Liver (tissue), 9 donors: ENCODE data around the gene EIF4G1. TPM values are rescaled to one million over a fixed set of nuclear protein-coding genes. Genes with fewer than 3 reads are reported as not detected.
A peak's percentile ranks its signal among the peaks of the same experiment; 100 is the strongest.

ENCODE experiments used
- DNase-seq: peaks from one replicate; pipeline ENCODE4 v3.0.0-alpha.2; 2017; ENCODE audit warnings: low spot score
- H3K27ac ChIP-seq, 2 donors: one replicate each; pipeline ENCODE4 v1.7.0; 2013; ENCODE audit warnings: inconsistent platforms in 2 of 2, low read length in 2 of 2, control low read depth in 1 of 2, low read depth in 1 of 2, mild to moderate bottlenecking in 1 of 2
- H3K27me3 ChIP-seq, 4 donors: one replicate each; pipeline versions ENCODE4 v1.6.1 to v1.7.0; 2013; ENCODE audit warnings: low read length in 3 of 4, inconsistent platforms in 1 of 4, mild to moderate bottlenecking in 1 of 4, moderate library complexity in 1 of 4; ENCODE audit not compliant: control insufficient read depth in 4 of 4, insufficient read depth in 4 of 4
- H3K36me3 ChIP-seq, 4 donors: one replicate each; pipeline versions ENCODE4 v1.6.1 to v1.7.0; 2013; ENCODE audit warnings: low read length in 3 of 4, mild to moderate bottlenecking in 3 of 4, low read depth in 1 of 4, moderate library complexity in 1 of 4; ENCODE audit not compliant: control insufficient read depth in 4 of 4, insufficient read depth in 3 of 4
- H3K4me1 ChIP-seq, 4 donors: one replicate each; pipeline versions ENCODE4 v1.6.1 to v1.7.0; 2013; ENCODE audit warnings: low read length in 3 of 4, mild to moderate bottlenecking in 3 of 4, moderate library complexity in 1 of 4; ENCODE audit not compliant: control insufficient read depth in 4 of 4, insufficient read depth in 4 of 4
- H3K4me3 ChIP-seq, 3 donors: one replicate each; pipeline versions ENCODE4 v1.6.1 to v1.7.0; 2013; ENCODE audit warnings: low read length in 3 of 3, control low read depth in 1 of 3, low read depth in 1 of 3, mild to moderate bottlenecking in 1 of 3
- H3K9ac ChIP-seq, 2 donors: one replicate each; pipeline ENCODE4 v1.7.0; 2013; ENCODE audit warnings: low read length in 2 of 2, mild to moderate bottlenecking in 2 of 2, moderate library complexity in 2 of 2, control low read depth in 1 of 2, low read depth in 1 of 2
- H3K9me3 ChIP-seq, 4 donors: one replicate each; pipeline versions ENCODE4 v1.6.1 to v1.7.0; 2013; ENCODE audit warnings: low read length in 3 of 4; ENCODE audit not compliant: control insufficient read depth in 4 of 4
- ATF3 ChIP-seq: IDR thresholded peaks from 2 replicates; pipeline ENCODE4 v1.6.1; 2016; ENCODE audit warnings: antibody characterized with exemption
- EGR1 ChIP-seq, 2 donors: IDR thresholded peaks; 2 replicates each; pipeline ENCODE4 v1.6.1; 2016 to 2018; ENCODE audit warnings: antibody characterized with exemption in 2 of 2, low read depth in 2 of 2
- FOXA1 ChIP-seq: IDR thresholded peaks from 2 replicates; pipeline ENCODE4 v1.6.1; 2016; ENCODE audit warnings: antibody characterized with exemption
- FOXA2 ChIP-seq: IDR thresholded peaks from 2 replicates; pipeline ENCODE4 v1.6.1; 2016; ENCODE audit warnings: antibody characterized with exemption
- GABPA ChIP-seq, 2 donors: IDR thresholded peaks in 1 of 2; conservative IDR thresholded peaks in 1 of 2; 2 replicates each; pipeline ENCODE4 v1.6.1; 2016; ENCODE audit warnings: antibody characterized with exemption in 2 of 2, mild to moderate bottlenecking in 1 of 2, moderate library complexity in 1 of 2
- HNF4A ChIP-seq, 2 donors: conservative IDR thresholded peaks; 2 replicates each; pipeline ENCODE4 v1.6.1; 2016; ENCODE audit warnings: antibody characterized with exemption in 2 of 2, mild to moderate bottlenecking in 2 of 2
- HNF4G ChIP-seq: IDR thresholded peaks from 2 replicates; pipeline ENCODE4 v1.6.1; 2016; ENCODE audit warnings: antibody characterized with exemption
- JUND ChIP-seq, 2 donors: IDR thresholded peaks; 2 replicates each; pipeline ENCODE4 v1.6.1; 2016; ENCODE audit warnings: antibody characterized with exemption in 2 of 2
- NR2F2 ChIP-seq: IDR thresholded peaks from 2 replicates; pipeline ENCODE4 v1.6.1; 2016; ENCODE audit warnings: antibody characterized with exemption
- RAD21 ChIP-seq, 2 donors: IDR thresholded peaks; 2 replicates each; pipeline ENCODE4 v1.6.1; 2016; ENCODE audit warnings: antibody characterized with exemption in 2 of 2, mild to moderate bottlenecking in 2 of 2
- REST ChIP-seq: IDR thresholded peaks from 2 replicates; pipeline ENCODE4 v1.6.1; 2016; ENCODE audit warnings: antibody characterized with exemption, mild to moderate bottlenecking
- RXRA ChIP-seq, 2 donors: IDR thresholded peaks; 2 replicates each; pipeline ENCODE4 v1.6.1; 2017 to 2018; ENCODE audit warnings: antibody characterized with exemption in 2 of 2, mild to moderate bottlenecking in 1 of 2
- SP1 ChIP-seq: IDR thresholded peaks from 2 replicates; pipeline ENCODE4 v1.6.1; 2018; ENCODE audit warnings: antibody characterized with exemption, mild to moderate bottlenecking
- TAF1 ChIP-seq: conservative IDR thresholded peaks from 2 replicates; pipeline ENCODE4 v1.6.1; 2016; ENCODE audit warnings: antibody characterized with exemption, mild to moderate bottlenecking
- YY1 ChIP-seq: IDR thresholded peaks from 2 replicates; pipeline ENCODE4 v1.6.1; 2016; ENCODE audit warnings: antibody characterized with exemption, mild to moderate bottlenecking
- WGBS: extraction: QIAGEN DNeasy Blood & Tissue Kit; methylation state at CpG from one replicate; pipeline ENCODE4 v1.1.7; 2013; 5-methylcytosine and 5-hydroxymethylcytosine counted together
- polyA plus RNA-seq, 2 donors: library from polyadenylated mRNA; stranded (reverse) in 1 of 2; unstranded in 1 of 2; fragments of 200-250 nt in 1 of 2; fragments of >200 nt in 1 of 2; fragmentation: Nextera tagmentation in 1 of 2; extraction: Ambion mirVana in 1 of 2; gene quantifications; one replicate each; pipeline versions ENCODE4 v1.2.1 to v1.2.3, GENCODE V29; 2013 to 2015
- total RNA-seq, 2 donors: library from RNA; depleted of rRNA; stranded (reverse); fragments of >200 nt; gene quantifications; one replicate each; pipeline ENCODE4 v1.2.3, GENCODE V29; 2014
- TF ChIP-seq, protein P1 (sequence below): IDR thresholded peaks from 2 replicates; pipeline ENCODE4 v1.6.1; 2016; ENCODE audit warnings: antibody characterized with exemption
- TF ChIP-seq, protein P2 (sequence below): IDR thresholded peaks from 2 replicates; pipeline ENCODE4 v1.6.1; 2016; ENCODE audit warnings: antibody characterized with exemption
- TF ChIP-seq, protein P3 (sequence below): fragments of 150-350 bp; IDR thresholded peaks from 2 replicates; pipeline ENCODE4 v1.5.1; 2017; ENCODE audit warnings: improper control_type of control experiment, low read depth, low read length; ENCODE audit not compliant: missing input control
- donor health status: healthy.
- donor health status: healthy.
- donor health status: healthy.
- donor health status: healthy.
- donor health status: healthy.

Gene EIF4G1
- total and polyA plus RNA-seq, 4 donors: 140 to 329 (median 207) TPM

DNA sequence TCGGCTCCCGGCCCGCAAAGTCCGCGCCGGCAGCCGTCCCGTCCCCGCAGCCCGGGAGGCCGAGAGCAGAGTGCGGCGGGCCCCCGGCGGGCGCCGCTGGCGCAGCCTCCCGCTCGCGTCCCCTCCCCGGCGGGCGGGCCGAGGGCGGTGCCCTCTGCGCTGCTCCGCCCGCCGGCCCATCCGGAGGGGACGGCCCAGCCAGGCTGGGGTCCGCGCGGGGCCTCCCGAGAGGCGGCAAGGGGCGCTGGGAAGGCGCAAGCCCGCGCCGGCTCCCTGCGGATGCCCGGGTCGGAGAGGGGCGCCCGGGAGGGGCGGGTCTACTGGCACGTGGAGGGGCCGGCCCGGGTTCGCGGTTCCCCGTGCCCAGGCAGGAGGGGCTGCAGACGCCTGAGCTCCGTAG is 47.1 kb downstream of the EIF4G1 start, which contains the start of the genes CLCN2 and POLR2H:
Gene CLCN2 (minus strand): TSS at position 74 of the 400 bp plus-strand sequence. CDS start 126 bp downstream, outside the sequence.
Gene POLR2H (plus strand): TSS at position 179 of the 400 bp plus-strand sequence. CDS start 1,783 bp downstream, outside the sequence.
- DNase-seq: peak; percentile 70

More for the DNA sequence above, 47.1 kb downstream of the EIF4G1 start, which contains the start of the genes CLCN2 and POLR2H:
- Histone ChIP-seq H3K9me3 (no peaks in the 10 kb centered on the region), H3K9ac (peak within 1 kb of the TSS; percentile 74 to 92), H3K27ac (peak within 1 kb of the TSS; percentile 92 to 98), H3K4me1 (peaks cover 2 to 28% (median 11%) of the 10 kb centered on the region in 4 donors), H3K27me3 (no peaks in the 10 kb centered on the region), H3K36me3 (peaks cover 0 to 6% (median under 1%) of the 10 kb centered on the region in 4 donors), H3K4me3 (peak within 1 kb of the TSS; percentile 88 to 97 (median 96))
- under 1% methylated on average over 56 of the region's 56 CpGs for WGBS
- TF ChIP-seq EGR1 (IDR thresholded peaks at IDR 0.05; ENCODE audit: low read depth in 2 of 2) (no peak), RXRA (IDR thresholded peaks at IDR 0.05) (no peak), SP1 (no peak), REST (no peak), HNF4G (no peak), YY1 (no peak), FOXA2 (no peak), TAF1 (no peak), FOXA1 (no peak), ATF3 (no peak), NR2F2 (no peak), HNF4A (conservative IDR thresholded peaks at IDR 0.05) (no peak), GABPA (IDR thresholded peaks at IDR 0.05 in 1 of 2, conservative IDR thresholded peaks at IDR 0.05 in 1 of 2) (no peak), RAD21 (IDR thresholded peaks at IDR 0.05) (no peak), JUND (IDR thresholded peaks at IDR 0.05) (no peak)
- TF ChIP-seq, protein P1, sequence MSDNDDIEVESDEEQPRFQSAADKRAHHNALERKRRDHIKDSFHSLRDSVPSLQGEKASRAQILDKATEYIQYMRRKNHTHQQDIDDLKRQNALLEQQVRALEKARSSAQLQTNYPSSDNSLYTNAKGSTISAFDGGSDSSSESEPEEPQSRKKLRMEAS: no peak
- TF ChIP-seq, protein P2, sequence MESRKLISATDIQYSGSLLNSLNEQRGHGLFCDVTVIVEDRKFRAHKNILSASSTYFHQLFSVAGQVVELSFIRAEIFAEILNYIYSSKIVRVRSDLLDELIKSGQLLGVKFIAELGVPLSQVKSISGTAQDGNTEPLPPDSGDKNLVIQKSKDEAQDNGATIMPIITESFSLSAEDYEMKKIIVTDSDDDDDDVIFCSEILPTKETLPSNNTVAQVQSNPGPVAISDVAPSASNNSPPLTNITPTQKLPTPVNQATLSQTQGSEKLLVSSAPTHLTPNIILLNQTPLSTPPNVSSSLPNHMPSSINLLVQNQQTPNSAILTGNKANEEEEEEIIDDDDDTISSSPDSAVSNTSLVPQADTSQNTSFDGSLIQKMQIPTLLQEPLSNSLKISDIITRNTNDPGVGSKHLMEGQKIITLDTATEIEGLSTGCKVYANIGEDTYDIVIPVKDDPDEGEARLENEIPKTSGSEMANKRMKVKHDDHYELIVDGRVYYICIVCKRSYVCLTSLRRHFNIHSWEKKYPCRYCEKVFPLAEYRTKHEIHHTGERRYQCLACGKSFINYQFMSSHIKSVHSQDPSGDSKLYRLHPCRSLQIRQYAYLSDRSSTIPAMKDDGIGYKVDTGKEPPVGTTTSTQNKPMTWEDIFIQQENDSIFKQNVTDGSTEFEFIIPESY: no peak
- TF ChIP-seq, protein P3, sequence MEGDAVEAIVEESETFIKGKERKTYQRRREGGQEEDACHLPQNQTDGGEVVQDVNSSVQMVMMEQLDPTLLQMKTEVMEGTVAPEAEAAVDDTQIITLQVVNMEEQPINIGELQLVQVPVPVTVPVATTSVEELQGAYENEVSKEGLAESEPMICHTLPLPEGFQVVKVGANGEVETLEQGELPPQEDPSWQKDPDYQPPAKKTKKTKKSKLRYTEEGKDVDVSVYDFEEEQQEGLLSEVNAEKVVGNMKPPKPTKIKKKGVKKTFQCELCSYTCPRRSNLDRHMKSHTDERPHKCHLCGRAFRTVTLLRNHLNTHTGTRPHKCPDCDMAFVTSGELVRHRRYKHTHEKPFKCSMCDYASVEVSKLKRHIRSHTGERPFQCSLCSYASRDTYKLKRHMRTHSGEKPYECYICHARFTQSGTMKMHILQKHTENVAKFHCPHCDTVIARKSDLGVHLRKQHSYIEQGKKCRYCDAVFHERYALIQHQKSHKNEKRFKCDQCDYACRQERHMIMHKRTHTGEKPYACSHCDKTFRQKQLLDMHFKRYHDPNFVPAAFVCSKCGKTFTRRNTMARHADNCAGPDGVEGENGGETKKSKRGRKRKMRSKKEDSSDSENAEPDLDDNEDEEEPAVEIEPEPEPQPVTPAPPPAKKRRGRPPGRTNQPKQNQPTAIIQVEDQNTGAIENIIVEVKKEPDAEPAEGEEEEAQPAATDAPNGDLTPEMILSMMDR: no peak
